ENCODE results near the gene SLC35A3.
"Not testable (repeated sequence)": the region's sequence is repeated elsewhere in the genome, so short reads cannot be mapped to it uniquely, and the experiment has no call there.

Gene SLC35A3

DNA sequence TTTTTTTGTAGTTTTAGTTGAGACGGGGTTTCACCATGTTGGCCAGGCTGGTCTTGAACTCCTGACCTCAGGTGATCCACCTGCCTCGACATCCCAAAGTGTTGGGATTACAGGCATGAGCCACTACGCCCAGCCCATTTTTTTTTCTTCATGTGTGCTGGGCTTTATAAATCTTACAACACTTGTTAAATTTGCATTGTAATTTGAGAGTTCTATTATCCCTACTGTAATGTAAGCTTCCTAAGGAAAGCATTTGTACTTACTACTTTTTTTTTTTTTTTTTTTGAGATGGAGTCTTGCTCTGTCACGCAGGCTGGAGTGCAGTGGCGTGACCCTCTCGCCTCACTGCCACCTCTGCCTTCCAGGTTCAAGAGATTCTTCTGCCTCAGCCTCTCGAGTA lies 2.3 kb downstream of the SLC35A3 start:
- DNase-seq (ENCODE audit: low read depth) = not testable (repeated sequence)

GRCh38 chr1:99975529-99975928 lies 5.7 kb downstream of the SLC35A3 start:
- no peak for DNase-seq (ENCODE audit: low read depth)

DNA sequence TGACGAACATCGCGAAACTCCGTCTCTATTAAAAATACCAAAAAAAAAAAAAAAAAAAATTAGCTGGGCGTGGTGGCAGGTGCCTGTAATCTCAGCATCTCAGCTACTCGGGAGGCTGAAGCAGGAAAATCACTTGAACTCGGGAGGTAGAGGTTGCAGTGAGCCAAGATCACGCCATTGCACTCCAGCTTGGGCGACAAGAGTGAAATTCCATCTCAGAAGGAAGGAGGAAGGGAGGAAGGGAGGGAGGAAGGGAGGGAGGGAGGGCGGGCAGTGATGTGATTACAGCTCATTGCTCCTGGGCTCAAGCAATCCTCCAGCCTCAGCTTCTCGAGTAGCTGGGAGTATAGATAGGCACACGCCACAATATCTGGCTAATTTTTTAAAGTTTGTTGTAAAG lies 7.5 kb downstream of the SLC35A3 start:
- DNase-seq (ENCODE audit: low read depth) = not testable (repeated sequence)

DNA sequence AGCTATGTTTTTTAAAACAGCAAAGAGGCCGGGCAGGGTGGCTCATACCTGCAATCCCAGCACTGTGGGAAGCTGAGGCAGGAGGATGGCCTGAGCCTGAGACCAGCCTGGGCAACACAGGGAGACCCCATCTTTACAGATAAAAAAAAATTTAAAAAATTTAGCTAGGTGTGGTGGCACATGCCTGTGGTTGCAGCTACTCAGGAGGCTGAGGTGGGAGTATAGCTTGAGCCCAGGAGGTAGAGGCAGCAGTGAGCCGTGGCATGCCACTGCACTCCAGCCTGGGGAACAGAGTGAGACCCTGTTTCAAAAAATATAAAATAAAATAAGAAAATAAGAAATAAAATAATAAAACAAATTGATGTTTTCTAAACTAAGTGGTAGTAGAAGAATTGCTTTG lies 8.4 kb downstream of the SLC35A3 start:
- DNase-seq (ENCODE audit: low read depth) = no peak

DNA sequence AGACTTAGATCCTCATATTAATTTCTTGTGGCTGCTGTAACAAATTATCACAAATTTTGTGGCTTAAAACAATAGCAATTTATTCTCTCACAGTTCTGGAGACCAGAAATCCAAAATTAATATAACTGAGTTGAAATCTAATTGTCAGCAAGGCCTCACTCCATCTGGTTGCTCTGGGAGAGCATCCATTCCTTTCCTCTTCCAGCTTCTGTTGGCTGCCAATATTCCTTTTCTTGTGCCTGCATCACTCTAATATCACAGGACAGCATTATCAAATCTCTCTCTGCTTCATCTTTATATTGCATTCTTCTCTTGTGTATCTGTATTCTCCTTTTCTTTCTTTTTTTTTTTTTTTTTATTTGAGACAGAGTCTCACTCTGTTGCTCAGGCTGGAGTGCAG lies 9.3 kb downstream of the SLC35A3 start:
- no peak for DNase-seq (ENCODE audit: low read depth)

GRCh38 chr1:99980928-99981327 lies 11.1 kb downstream of the SLC35A3 start:
- DNase-seq (ENCODE audit: low read depth) = no peak

DNA sequence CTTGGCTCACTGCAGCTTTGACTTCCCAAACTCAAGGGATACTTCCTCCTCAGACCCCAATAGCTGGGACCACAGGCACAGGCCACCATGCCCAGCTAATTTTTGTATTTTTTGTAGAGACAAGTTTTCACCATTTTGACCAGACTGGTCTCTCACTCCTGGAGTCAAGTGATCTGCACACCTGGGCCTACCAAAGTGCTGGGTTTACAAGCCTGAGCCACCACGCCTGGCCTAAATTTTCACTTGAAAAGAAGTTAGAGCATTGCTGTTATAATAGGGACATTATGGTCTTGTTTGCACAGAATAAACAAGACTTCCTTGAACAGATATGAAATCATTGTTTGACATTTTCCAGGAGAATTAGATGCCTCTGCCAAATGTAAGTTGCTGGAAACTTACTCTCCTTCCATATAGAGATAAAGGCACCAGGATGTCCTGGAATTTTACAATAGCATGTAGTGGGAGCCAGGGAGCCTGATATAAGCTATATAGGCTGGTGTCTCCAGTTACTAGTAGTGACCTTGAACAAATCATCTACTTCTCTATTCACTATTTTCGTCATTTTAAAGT lies 16.9 kb downstream of the SLC35A3 start:
- DNase-seq (ENCODE audit: low read depth) = no peak

DNA sequence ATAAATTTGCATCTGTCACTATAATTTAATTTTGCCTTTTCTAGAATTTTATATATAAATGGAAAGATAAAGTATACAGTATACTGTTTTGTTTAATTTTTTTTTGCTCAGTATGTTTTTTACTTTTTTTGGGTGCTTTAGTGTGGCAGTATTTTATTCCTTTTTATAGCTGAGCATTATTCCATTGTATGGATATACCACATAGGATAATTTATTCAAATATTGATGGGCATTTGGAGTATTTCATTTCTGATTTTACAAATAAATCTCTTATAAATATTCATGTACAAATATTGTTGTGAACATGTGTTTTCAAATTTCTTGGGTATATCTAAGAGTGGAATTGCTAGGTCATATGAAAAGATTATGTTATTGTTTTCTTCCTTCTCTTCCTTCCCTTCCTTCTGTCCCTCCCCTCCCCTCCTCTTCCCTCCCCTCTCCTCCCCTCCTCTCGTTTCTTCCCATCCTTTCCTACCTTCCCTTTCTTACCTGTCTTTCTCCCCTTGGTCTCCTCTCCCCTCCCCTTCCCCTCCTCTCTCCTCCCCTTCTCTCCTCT lies 18.5 kb downstream of the SLC35A3 start:
- DNase-seq (ENCODE audit: low read depth) = no peak

GRCh38 chr1:99992044-99992722 lies 22.4 kb downstream of the SLC35A3 start:
- DNase-seq (ENCODE audit: low read depth) = no peak

GRCh38 chr1:99992760-99993467 lies 23.1 kb downstream of the SLC35A3 start:
- DNase-seq (ENCODE audit: low read depth) = no peak

DNA sequence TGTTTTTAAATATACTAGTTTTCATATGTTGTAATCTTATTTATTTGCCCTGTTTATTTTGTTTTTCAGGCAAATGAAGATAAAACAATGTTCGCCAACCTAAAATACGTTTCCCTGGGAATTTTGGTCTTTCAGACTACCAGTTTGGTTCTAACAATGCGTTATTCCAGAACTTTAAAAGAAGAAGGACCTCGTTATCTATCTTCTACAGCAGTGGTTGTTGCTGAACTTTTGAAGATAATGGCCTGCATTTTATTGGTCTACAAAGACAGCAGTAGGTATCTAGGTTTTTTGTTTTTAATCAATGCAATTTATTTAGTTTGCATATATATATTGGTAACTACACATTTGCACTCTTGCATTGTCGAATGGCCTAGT lies 23.7 kb downstream of the SLC35A3 start:
- DNase-seq (ENCODE audit: low read depth) = no peak

DNA sequence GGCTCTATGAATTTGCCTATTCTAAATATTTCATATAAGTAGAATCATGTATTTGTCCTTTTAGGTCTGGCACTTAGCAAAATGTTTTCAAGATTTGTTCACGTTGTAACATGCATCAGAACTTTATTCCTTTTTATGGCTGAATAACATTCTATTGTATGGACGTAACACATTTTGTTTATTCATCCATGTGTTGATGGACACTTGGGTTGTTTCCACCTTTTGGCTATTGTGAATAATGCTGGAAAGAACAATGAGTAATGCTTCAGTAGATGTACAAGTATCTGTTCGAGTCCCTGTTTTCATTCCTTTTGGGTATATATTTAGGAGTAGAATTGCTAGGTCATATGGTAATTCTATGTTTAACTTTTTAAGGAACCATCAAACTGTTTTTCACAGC lies 24.7 kb downstream of the SLC35A3 start:
- no peak for DNase-seq (ENCODE audit: low read depth)

GRCh38 chr1:99996951-99997350 lies 27.2 kb downstream of the SLC35A3 start:
- DNase-seq (ENCODE audit: low read depth) = no peak

- no peak for DNase-seq (ENCODE audit: low read depth)
Measured at GRCh38 chr1:100001462-100001861, 31.7 kb downstream of the SLC35A3 start.

DNA sequence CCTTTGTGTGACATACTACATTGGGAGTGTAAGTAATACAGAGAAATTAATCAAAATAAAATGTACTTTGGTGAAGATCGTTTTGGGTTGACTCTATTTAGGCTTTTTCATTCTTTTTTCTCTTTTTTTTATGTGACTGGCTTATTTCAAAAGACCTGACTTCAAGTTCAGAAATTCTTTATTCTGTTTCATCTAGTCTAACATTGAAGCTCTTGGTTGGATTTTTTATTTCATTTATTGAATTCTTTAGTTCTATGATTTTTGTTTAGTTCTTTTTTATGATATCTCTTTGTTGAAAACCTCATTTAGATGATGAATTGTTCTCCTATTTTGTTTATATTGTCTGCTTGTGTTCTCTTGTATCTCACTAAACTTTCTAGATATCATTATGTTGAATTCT lies 35.6 kb downstream of the SLC35A3 start:
- DNase-seq (ENCODE audit: low read depth) = no peak

DNA sequence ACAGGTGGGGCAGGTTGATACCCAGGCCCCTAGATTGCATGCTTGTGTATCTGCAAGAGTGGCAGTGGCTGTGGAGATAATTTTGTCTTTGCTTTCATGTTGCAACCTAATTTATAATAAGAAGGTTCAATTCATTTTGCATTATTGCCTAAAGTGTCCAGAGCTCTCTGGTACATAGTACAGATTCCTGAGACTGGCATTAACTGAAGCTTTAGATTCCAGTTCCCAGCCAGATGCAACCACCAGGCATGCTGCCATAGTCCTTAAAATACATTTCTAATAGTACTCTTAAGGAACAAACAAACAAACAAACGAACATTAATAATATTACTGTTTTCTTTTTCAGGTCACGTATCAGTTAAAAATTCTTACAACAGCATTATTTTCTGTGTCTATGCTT lies 36.9 kb downstream of the SLC35A3 start:
- no peak for DNase-seq (ENCODE audit: low read depth)

- DNase-seq (ENCODE audit: low read depth) = no peak
Measured at GRCh38 chr1:100009458-100009857, 39.7 kb downstream of the SLC35A3 start.

DNA sequence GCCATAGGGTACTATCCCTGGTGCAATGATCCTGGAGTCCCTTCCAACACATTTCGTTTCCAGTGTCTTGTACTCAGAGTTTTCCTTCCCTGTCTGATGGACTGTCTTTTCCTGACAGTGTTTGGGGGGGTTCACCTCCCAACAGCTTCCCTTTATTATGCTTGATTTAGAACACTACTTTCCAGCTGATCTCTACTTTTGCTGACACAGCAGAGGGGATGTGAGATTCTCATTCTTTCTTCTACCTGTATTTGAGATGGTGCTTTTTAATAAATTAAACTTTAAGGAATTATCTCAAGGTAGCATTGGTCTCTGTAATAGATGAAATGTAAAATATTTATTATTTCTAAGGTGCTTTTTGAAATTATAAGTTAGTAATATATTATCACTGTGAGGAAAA lies 41.0 kb downstream of the SLC35A3 start:
- no peak for DNase-seq (ENCODE audit: low read depth)

DNA sequence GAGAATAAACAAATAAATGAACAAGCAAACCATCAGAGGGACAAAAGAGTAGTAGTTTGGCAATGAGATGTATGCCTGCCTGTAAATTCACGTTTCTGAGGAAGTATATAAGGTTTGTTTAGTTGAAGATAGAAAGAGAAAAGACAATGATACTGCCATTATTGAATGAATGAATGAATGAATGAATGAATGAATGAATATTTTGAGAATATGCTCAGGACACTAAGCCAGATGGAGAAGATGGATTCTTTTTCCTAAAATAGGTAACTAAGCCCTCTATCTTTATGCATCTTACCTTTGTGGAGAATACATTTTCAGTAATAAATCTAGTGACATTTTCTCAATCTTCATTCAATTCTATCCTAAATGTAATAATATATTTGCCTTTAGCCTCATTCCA lies 49.4 kb downstream of the SLC35A3 start:
- DNase-seq (ENCODE audit: low read depth) = no peak

GRCh38 chr1:100023482-100023881 lies 53.7 kb downstream of the SLC35A3 start:
- no peak for DNase-seq (ENCODE audit: low read depth)

GRCh38 chr1:100027212-100027611 lies 57.4 kb downstream of the SLC35A3 start:
- DNase-seq (ENCODE audit: low read depth) = no peak

GRCh38 chr1:100028765-100029164 lies 59.0 kb downstream of the SLC35A3 start:
- DNase-seq (ENCODE audit: low read depth) = no peak

DNA sequence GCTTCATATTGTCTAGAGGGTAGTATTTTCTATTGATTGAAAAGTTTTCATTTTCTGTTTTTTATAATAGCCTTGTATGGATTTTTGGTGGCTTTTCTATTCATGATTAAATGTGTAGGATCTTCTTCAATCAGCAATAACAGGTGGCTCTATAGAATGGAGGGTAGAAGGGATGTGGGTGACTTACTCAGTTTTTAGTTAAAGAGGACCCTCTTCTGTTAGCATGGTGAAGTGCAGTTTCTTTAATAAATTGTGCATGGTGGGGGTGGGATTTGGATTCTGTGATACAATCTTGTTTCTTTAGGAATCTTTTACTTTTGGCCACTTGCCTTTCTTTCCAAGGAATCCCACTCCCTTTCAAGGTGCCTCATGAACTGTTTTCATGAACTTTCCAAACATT lies 64.7 kb downstream of the SLC35A3 start:
- no peak for DNase-seq (ENCODE audit: low read depth)

Measured in fibroblast of the conjunctiva (primary cell).